Adrenal gland (tissue), 5 donors: ENCODE data around the gene NR2F1.

Experiments used
- CTCF ChIP-seq, 6 experiments: fragments of 450-650 bp in 4 of 6; fragments of 200-600 bp in 2 of 6; sonication (generic) in 1 of 6; IDR thresholded peaks; 1 replicate in 5 of 6; 2 replicates in 1 of 6; pipeline versions ENCODE4 v1.5.1 to v1.8.0; 2016 to 2021; ENCODE audit warnings: antibody characterized with exemption in 6 of 6, mild to moderate bottlenecking in 2 of 6, moderate library complexity in 1 of 6
- POLR2A ChIP-seq, 2 donors: fragments of 450-650 bp; IDR thresholded peaks; one replicate each; pipeline ENCODE4 v1.6.1; 2017; ENCODE audit warnings: antibody characterized with exemption in 2 of 2, mild to moderate bottlenecking in 2 of 2, moderate library complexity in 1 of 2
- donor health status: DM: no; HTN: no; CAD: no.

- no peak for TF ChIP-seq CTCF (IDR thresholded peaks at IDR 0.05)
- peak; percentile 25 to 69 for TF ChIP-seq POLR2A (IDR thresholded peaks at IDR 0.05)
These were observed 960 bp downstream of the NR2F1 start for GRCh38 chr5:93583768-93584595.
